ENCODE data around the gene MEP1A.
"Not testable (repeated sequence)": the region's sequence is repeated elsewhere in the genome, so short reads cannot be mapped to it uniquely, and the experiment has no call there.

Gene MEP1A, protein sequence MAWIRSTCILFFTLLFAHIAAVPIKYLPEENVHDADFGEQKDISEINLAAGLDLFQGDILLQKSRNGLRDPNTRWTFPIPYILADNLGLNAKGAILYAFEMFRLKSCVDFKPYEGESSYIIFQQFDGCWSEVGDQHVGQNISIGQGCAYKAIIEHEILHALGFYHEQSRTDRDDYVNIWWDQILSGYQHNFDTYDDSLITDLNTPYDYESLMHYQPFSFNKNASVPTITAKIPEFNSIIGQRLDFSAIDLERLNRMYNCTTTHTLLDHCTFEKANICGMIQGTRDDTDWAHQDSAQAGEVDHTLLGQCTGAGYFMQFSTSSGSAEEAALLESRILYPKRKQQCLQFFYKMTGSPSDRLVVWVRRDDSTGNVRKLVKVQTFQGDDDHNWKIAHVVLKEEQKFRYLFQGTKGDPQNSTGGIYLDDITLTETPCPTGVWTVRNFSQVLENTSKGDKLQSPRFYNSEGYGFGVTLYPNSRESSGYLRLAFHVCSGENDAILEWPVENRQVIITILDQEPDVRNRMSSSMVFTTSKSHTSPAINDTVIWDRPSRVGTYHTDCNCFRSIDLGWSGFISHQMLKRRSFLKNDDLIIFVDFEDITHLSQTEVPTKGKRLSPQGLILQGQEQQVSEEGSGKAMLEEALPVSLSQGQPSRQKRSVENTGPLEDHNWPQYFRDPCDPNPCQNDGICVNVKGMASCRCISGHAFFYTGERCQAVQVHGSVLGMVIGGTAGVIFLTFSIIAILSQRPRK

DNA sequence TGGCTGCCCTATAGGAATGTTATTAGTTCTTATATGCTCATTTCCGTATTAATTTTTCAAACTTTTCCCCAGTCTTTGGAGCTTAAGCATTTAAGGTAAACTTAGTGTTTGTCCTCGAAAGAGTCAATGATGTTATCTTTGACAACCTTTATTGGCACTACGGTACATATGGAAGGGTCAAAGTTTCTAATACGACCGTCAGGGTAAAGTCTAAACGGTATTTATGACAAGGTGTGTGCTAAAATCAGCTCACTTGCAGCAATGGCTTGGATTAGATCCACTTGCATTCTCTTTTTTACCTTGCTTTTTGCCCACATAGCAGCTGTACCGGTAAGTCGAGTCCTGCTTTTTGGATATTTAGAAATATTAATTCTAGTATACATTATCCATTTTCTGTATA, at the start of gene MEP1A:
MEP1A (plus strand) TSS at position 252 of the 400 bp plus-strand sequence; CDS start at position 262, 10 bp downstream.
- H3K9me3 ChIP-seq (ENCODE audit: control insufficient read depth, insufficient read depth, low read length): no peaks in the 10 kb centered on the region
- H3K9ac ChIP-seq (ENCODE audit: low read depth, low read length): no peak within 1 kb of the TSS
- no peaks in the 10 kb centered on the region for H3K36me3 ChIP-seq (ENCODE audit: control insufficient read depth, insufficient read depth, low read length)
- H3K4me3 ChIP-seq (ENCODE audit: low read depth, low read length): no peak within 1 kb of the TSS
- no peaks in the 10 kb centered on the region for H3K27me3 ChIP-seq (ENCODE audit: control insufficient read depth, insufficient read depth, low read length)
- H3K4me1 ChIP-seq (ENCODE audit: control insufficient read depth, insufficient read depth, low read length): no peaks in the 10 kb centered on the region

DNA sequence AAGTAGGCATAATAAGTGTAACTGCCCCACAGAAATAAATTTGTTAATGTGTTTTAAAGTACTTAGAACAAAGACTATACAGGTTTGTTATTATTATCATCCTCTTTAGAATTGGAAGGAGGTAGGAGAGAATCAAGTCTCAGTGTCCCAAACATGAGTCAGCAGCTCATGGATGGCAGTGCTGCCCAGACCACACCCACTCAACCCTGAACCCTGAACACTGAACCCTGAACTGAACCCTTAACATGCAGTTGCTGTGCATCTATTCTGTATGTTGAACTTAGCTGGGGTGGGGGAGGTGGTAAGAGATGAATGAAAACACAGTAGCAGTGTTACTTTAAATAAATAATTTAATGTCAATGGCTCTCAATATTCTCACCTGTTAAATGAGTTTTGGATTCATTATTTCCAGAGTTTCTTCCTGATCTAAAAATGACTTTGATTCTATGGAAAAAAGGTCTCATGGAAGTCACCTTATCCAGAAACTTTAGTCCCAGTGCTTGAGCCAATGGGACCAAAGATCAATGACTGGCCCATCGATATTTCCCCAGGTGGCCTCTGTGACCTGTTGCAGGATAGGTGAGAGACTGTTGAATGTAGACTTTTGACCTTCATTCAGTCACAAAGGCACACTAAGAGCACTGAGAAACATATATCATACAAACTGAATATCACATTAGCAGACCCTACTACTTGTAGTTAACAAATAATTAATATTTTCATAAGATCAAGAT, 49.6 kb upstream of the MEP1A start:
- Histone ChIP-seq H3K27me3 (ENCODE audit: control insufficient read depth, insufficient read depth, low read length) (no peaks in the 10 kb centered on the region), H3K4me3 (ENCODE audit: low read depth, low read length) (no peak overlapping the region), H3K9ac (ENCODE audit: low read depth, low read length) (no peak overlapping the region), H3K36me3 (ENCODE audit: control insufficient read depth, insufficient read depth, low read length) (no peaks in the 10 kb centered on the region), H3K9me3 (ENCODE audit: control insufficient read depth, insufficient read depth, low read length) (no peaks in the 10 kb centered on the region), H3K4me1 (ENCODE audit: control insufficient read depth, insufficient read depth, low read length) (peaks cover 3% of the 10 kb centered on the region)

DNA sequence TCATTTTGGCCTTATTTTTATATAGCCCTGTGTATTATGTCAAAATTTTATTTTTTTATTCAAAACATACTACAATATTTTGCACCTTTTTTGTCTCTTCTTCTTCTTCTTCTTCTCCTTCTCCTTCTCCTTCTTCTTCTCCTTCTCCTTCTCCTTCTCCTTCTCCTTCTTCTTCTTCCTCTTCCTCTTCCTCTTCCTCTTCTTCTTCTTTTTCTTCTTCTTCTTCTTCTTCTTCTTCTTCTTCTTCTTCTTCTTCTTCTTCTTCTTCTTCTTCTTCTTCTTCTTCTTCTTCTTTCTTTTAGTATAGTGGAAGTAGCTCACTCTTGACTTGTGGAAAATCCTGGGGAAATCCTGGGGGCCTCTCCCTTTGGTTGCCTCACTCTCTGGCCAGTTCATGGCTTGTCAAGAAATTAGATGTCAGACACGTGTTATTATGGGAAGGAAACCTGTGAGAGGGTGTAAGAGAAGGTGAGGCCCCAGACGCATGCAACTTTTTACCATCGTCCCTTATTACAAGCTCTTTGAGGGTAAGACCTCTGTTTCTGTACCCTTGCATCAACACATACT, 48.9 kb upstream of the MEP1A start:
- H3K9me3 ChIP-seq (ENCODE audit: control insufficient read depth, insufficient read depth, low read length); H3K27me3 ChIP-seq (ENCODE audit: control insufficient read depth, insufficient read depth, low read length); H3K4me3 ChIP-seq (ENCODE audit: low read depth, low read length); H3K9ac ChIP-seq (ENCODE audit: low read depth, low read length); H3K4me1 ChIP-seq (ENCODE audit: control insufficient read depth, insufficient read depth, low read length); H3K36me3 ChIP-seq (ENCODE audit: control insufficient read depth, insufficient read depth, low read length): not testable (repeated sequence)

DNA sequence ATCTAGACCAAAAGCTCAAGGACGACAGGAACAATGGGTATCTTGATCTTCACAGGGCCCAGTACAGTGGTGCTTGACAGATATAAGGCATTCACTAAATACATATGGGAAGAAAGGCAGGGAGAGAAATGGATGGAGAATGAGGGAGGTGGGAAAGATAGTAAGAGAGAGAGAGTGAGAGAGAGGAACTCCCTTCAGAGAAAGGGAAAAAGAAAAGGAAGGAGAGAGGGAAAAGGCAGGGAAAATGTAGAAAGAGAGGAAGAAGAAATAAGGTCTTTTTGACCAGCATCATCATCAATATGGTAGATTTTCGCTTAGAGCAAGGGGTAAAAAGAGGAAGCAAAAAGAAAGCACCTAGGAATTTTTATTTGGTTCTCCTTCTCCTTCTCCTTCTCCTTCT, 47.2 kb upstream of the MEP1A start:
- peaks cover 4% of the 10 kb centered on the region for H3K4me1 ChIP-seq (ENCODE audit: control insufficient read depth, insufficient read depth, low read length)
- H3K4me3 ChIP-seq (ENCODE audit: low read depth, low read length): no peak overlapping the region
- no peaks in the 10 kb centered on the region for H3K36me3 ChIP-seq (ENCODE audit: control insufficient read depth, insufficient read depth, low read length)
- no peak overlapping the region for H3K9ac ChIP-seq (ENCODE audit: low read depth, low read length)
- H3K27me3 ChIP-seq (ENCODE audit: control insufficient read depth, insufficient read depth, low read length): no peaks in the 10 kb centered on the region
- no peaks in the 10 kb centered on the region for H3K9me3 ChIP-seq (ENCODE audit: control insufficient read depth, insufficient read depth, low read length)

DNA sequence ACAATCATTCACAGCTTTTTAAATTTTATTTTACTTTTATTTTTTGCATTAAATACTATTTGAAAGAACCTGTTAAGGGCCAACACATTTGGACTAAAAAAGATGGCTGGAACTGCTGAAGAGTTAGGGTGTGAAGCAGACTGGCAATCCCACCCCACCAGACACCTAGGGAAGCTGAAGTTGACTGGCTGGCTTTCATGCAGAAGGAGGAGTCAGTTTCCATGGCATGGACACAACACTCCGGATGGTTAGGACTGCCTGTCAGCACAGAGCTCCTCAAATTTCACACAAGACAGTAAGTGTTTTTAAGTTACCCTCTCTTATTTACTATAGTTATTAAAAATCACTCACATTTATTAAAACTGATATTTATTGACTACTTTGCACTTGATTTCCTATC, 46.5 kb upstream of the MEP1A start, which contains the start of gene ANKRD66:
ANKRD66 (plus strand) TSS at position 238 of the 400 bp plus-strand sequence. CDS start 5,016 bp downstream, outside the sequence.
- H3K27me3 ChIP-seq (ENCODE audit: control insufficient read depth, insufficient read depth, low read length): no peaks in the 10 kb centered on the region
- H3K9me3 ChIP-seq (ENCODE audit: control insufficient read depth, insufficient read depth, low read length): no peaks in the 10 kb centered on the region
- H3K36me3 ChIP-seq (ENCODE audit: control insufficient read depth, insufficient read depth, low read length): no peaks in the 10 kb centered on the region
- no peak within 1 kb of the TSS for H3K9ac ChIP-seq (ENCODE audit: low read depth, low read length)
- H3K4me1 ChIP-seq (ENCODE audit: control insufficient read depth, insufficient read depth, low read length): peaks cover 4% of the 10 kb centered on the region
- no peak within 1 kb of the TSS for H3K4me3 ChIP-seq (ENCODE audit: low read depth, low read length)

DNA sequence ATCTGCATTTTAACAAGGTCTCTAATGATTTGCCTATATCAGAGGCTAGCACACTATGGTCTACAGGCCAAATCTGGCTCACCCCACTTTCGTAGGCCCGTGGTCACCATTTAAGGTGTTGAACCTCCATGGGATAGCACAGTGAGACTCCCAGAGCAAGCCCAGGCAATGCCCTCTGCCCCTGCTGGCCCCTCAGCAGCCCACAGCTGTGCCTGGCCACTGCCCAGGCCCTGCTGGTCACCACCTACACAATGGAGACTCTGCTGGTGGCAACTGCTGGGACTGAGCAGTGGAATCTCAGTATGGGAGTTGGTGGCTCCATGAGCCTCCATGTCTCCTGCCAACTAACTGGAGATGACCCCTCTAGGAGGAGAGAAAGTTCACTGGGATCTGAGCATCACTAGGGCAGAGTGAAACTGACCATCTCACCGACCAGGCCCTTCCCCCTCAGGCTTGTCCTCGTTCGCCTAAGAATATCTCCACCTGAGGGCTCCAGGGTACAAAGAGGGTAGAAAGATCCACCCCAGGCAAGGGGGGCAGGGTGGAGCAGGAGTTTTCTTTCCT, 44.2 kb upstream of the MEP1A start:
- Histone ChIP-seq H3K4me1 (ENCODE audit: control insufficient read depth, insufficient read depth, low read length) (peaks cover 4% of the 10 kb centered on the region), H3K36me3 (ENCODE audit: control insufficient read depth, insufficient read depth, low read length) (no peaks in the 10 kb centered on the region), H3K27me3 (ENCODE audit: control insufficient read depth, insufficient read depth, low read length) (no peaks in the 10 kb centered on the region), H3K4me3 (ENCODE audit: low read depth, low read length) (peak overlapping the region; percentile 10), H3K9me3 (ENCODE audit: control insufficient read depth, insufficient read depth, low read length) (no peaks in the 10 kb centered on the region), H3K9ac (ENCODE audit: low read depth, low read length) (no peak overlapping the region)

DNA sequence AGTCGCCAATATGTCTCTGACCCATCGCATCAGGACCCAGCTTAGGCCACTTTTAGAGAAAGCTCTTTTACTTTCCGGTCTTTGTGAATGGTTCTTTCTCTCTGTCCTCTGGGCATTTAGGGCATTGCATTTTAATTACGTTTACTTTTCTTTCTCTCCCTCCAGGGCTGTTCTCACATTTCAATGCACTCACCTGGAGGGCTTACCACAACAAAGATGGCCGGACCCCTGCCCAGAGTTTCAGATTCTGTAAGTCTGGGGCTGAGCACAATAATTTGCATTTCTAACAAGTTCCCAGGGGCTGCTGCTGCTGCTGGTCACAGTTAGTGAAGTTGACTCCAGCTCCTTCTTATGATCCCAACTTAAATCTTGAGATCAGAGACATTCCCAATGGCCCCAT, 43.5 kb upstream of the MEP1A start:
- H3K9ac ChIP-seq (ENCODE audit: low read depth, low read length): no peak overlapping the region
- H3K9me3 ChIP-seq (ENCODE audit: control insufficient read depth, insufficient read depth, low read length): no peaks in the 10 kb centered on the region
- no peak overlapping the region for H3K4me3 ChIP-seq (ENCODE audit: low read depth, low read length)
- H3K36me3 ChIP-seq (ENCODE audit: control insufficient read depth, insufficient read depth, low read length): no peaks in the 10 kb centered on the region
- no peaks in the 10 kb centered on the region for H3K27me3 ChIP-seq (ENCODE audit: control insufficient read depth, insufficient read depth, low read length)
- peaks cover 4% of the 10 kb centered on the region for H3K4me1 ChIP-seq (ENCODE audit: control insufficient read depth, insufficient read depth, low read length)

DNA sequence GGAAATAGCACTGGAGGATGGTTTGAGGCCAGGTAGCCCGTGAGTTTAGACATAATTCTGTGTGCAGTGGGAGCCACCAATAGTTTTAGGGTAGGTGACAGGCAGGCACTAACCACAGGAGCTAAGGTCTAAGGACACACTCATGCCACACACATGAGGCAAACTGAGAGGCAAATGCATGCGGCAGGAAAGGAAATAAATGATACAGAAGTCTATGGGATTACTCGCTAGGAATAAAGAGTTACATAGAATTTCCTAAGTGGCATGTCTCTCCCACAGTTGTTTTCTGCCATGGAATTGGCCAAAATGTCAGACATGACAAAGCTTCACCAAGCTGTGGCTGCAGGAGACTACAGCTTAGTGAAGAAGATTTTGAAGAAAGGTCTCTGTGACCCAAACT, 41.5 kb upstream of the MEP1A start:
- H3K4me1 ChIP-seq (ENCODE audit: control insufficient read depth, insufficient read depth, low read length): peaks cover 4% of the 10 kb centered on the region
- H3K36me3 ChIP-seq (ENCODE audit: control insufficient read depth, insufficient read depth, low read length): no peaks in the 10 kb centered on the region
- H3K27me3 ChIP-seq (ENCODE audit: control insufficient read depth, insufficient read depth, low read length): no peaks in the 10 kb centered on the region
- H3K4me3 ChIP-seq (ENCODE audit: low read depth, low read length): no peak overlapping the region
- H3K9ac ChIP-seq (ENCODE audit: low read depth, low read length): no peak overlapping the region
- H3K9me3 ChIP-seq (ENCODE audit: control insufficient read depth, insufficient read depth, low read length): no peaks in the 10 kb centered on the region

DNA sequence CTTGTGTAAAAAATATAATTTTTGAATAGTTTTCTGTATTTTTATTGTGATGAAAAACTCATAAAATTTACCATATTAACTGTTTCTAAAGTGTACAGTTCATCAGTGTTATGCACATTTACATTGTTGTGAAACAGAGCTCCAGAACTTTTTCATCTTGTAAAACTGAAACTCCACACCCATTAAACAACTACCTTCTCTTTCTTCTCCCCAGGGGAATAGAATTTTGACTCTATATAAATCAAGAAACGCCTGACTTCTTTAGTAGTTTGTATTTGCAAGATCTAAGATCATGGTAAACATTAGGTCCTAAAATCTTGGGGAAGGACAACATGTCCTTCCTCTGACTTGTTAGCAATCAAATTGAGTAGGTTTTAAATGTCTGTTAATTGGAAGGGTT, 37.3 kb upstream of the MEP1A start:
- Histone ChIP-seq H3K9me3 (ENCODE audit: control insufficient read depth, insufficient read depth, low read length) (no peaks in the 10 kb centered on the region), H3K4me3 (ENCODE audit: low read depth, low read length) (no peak overlapping the region), H3K9ac (ENCODE audit: low read depth, low read length) (no peak overlapping the region), H3K27me3 (ENCODE audit: control insufficient read depth, insufficient read depth, low read length) (no peaks in the 10 kb centered on the region), H3K36me3 (ENCODE audit: control insufficient read depth, insufficient read depth, low read length) (no peaks in the 10 kb centered on the region), H3K4me1 (ENCODE audit: control insufficient read depth, insufficient read depth, low read length) (peaks cover 6% of the 10 kb centered on the region)

DNA sequence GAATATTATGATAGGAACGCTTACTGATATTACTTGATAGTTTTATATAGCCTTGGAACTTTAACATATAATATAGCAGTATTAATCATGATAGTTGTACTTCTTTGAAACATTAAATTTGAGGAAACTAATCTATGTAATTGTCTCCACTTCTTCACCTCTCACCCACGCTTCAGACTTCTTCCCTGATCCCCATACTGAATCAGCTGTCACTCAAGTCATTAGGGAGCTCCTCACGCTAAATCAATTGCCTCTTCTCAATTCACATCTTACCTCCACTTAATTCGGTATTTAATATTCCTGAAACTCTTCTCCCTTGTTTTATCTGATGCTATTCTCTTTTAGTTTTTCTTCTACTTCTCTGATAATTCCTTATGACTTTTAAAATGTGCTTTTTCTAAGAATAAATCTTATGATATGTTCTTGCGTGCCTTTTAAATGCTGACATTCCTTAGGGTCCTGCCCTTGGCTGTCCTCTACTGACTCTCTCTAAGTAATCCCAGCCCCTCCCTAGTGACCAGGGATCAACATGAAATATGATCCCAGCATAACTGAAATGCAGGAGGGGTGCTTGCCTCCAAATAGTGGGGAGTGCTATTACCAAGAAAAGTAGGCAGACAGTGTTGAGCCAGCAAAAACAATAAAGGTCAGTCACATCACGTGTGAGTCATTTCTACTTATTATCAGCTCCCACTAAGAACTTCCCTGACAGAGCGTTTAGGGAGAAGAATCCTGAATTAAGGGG, 36.5 kb upstream of the MEP1A start:
- no peaks in the 10 kb centered on the region for H3K36me3 ChIP-seq (ENCODE audit: control insufficient read depth, insufficient read depth, low read length)
- no peaks in the 10 kb centered on the region for H3K9me3 ChIP-seq (ENCODE audit: control insufficient read depth, insufficient read depth, low read length)
- no peaks in the 10 kb centered on the region for H3K27me3 ChIP-seq (ENCODE audit: control insufficient read depth, insufficient read depth, low read length)
- no peak overlapping the region for H3K4me3 ChIP-seq (ENCODE audit: low read depth, low read length)
- H3K4me1 ChIP-seq (ENCODE audit: control insufficient read depth, insufficient read depth, low read length): peaks cover 6% of the 10 kb centered on the region
- no peak overlapping the region for H3K9ac ChIP-seq (ENCODE audit: low read depth, low read length)

DNA sequence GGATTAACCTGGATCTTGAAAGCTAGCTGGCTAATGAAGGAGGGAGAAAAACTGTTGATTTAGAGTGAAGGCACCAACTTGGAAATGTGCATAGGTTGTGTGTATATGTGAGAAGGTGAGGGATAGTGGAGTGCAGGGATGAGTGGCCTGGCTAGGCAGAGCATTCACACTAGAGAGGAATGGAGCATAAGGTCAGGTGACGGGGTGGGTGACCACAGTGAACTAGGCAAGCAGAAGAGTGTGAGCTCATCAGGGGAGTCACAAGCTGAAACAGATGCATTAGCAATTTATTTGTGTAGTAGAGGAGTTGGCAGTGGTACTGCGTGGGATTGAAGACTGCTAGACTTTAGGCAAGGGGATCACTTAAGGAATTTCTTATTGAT, 36.0 kb upstream of the MEP1A start:
- Histone ChIP-seq H3K27me3 (ENCODE audit: control insufficient read depth, insufficient read depth, low read length) (no peaks in the 10 kb centered on the region), H3K9ac (ENCODE audit: low read depth, low read length) (no peak overlapping the region), H3K9me3 (ENCODE audit: control insufficient read depth, insufficient read depth, low read length) (no peaks in the 10 kb centered on the region), H3K36me3 (ENCODE audit: control insufficient read depth, insufficient read depth, low read length) (no peaks in the 10 kb centered on the region), H3K4me1 (ENCODE audit: control insufficient read depth, insufficient read depth, low read length) (peaks cover 6% of the 10 kb centered on the region), H3K4me3 (ENCODE audit: low read depth, low read length) (no peak overlapping the region)

All from iPS-15b (cell line).